RWPE1 (cell line): ENCODE results near the gene CCND3.
"Not testable (repeated sequence)": the region's sequence is repeated elsewhere in the genome, so short reads cannot be mapped to it uniquely, and the experiment has no call there.

Experiments
- CTCF ChIA-PET: fragments of 350-600 bp; sonication (Branson Sonifier 250); formaldehyde crosslinking; extraction: SDS; loops from one replicate; lab custom pipeline; 2021; lab: Yijun Ruan, JAX
- POLR2A ChIA-PET: fragments of 400-600 bp; formaldehyde crosslinking; extraction: SDS; loops from one replicate; lab custom pipeline; 2020; ENCODE audit warnings: antibody characterized with exemption; ENCODE audit not compliant: low non-redundant PET; lab: Yijun Ruan, JAX
- DNase-seq: peaks from one replicate; pipeline ENCODE4 v3.0.0; 2012; ENCODE audit warnings: low spot score
- H3K27ac ChIP-seq: fragments of 450-650 bp; 2 replicates; pipeline ENCODE4 v1.5.1; 2017
- CTCF ChIP-seq: fragments of 450-650 bp; conservative IDR thresholded peaks from 2 replicates; pipeline ENCODE4 v1.5.1; 2017; ENCODE audit warnings: low read depth, mild to moderate bottlenecking

The CCND3 gene

GRCh38 chr6:41954668-41955067 is 13.1 kb upstream of the CCND3 start:
- no peak overlapping the region for H3K27ac ChIP-seq
- no peak for TF ChIP-seq CTCF
- CTCF ChIA-PET, result no interaction called here
- POLR2A ChIA-PET, result no interaction called here
- no peak for DNase-seq

GRCh38 chr6:41947581-41948220 is 6.1 kb upstream of the CCND3 start:
- no peak overlapping the region for H3K27ac ChIP-seq
- CTCF ChIA-PET, result no interaction called here
- no peak for DNase-seq
- TF ChIP-seq CTCF, result no peak
- POLR2A ChIA-PET, result no interaction called here

GRCh38 chr6:41943456-41943855 is 1.8 kb upstream of the CCND3 start:
- H3K27ac ChIP-seq, result no peak overlapping the region
- CTCF ChIA-PET, result no interaction called here
- POLR2A ChIA-PET, result no interaction called here

GRCh38 chr6:41942882-41943281 is 1.3 kb upstream of the CCND3 start:
- CTCF ChIA-PET, result interaction anchor here (1.5 kb wide), 1 partner anchor 101 kb away, joined by 6 read pairs; no protein-coding TSS in a partner anchor
- H3K27ac ChIP-seq, result peak overlapping the region; percentile 83

More at GRCh38 chr6:41943456-41943855, 1.8 kb upstream of the CCND3 start:
- DNase-seq, result no peak
- TF ChIP-seq CTCF, result no peak

GRCh38 chr6:41942067-41942851 is 651 bp upstream of the CCND3 start:
- H3K27ac ChIP-seq, result peak overlapping the region; percentile 83
- peak; percentile 65 for DNase-seq
- TF ChIP-seq CTCF, result no peak
- ChIA-PET CTCF (interaction anchor here (0.5 to 1.5 kb wide), 2 partner anchors 102 to 349 kb away, joined by 3 to 6 read pairs; no protein-coding TSS in a partner anchor), POLR2A (interaction anchor here (0.6 kb wide), 1 partner anchor 64 kb away, joined by 3 read pairs; no protein-coding TSS in a partner anchor)

More at GRCh38 chr6:41942882-41943281, 1.3 kb upstream of the CCND3 start:
- not testable (repeated sequence) for DNase-seq
- POLR2A ChIA-PET, result interaction anchor here (0.6 kb wide), 1 partner anchor 63 kb away, joined by 3 read pairs; no protein-coding TSS in a partner anchor

GRCh38 chr6:41940759-41941279 is 789 bp downstream of the CCND3 start:
- H3K27ac ChIP-seq, result peak overlapping the region; percentile 83
- DNase-seq, result peak; percentile 45
- ChIA-PET CTCF (interaction anchor here (0.6 to 2.5 kb wide), 2 partner anchors 103 to 151 kb away, joined by 5 to 12 read pairs; no protein-coding TSS in a partner anchor), POLR2A (interaction anchor here (1.2 kb wide), 1 partner anchor 177 kb away, joined by 3 read pairs; no protein-coding TSS in a partner anchor)
- TF ChIP-seq CTCF, result no peak
